Fibroblast of lung (primary cell): ENCODE data around the gene KCNMA1. TPM values are rescaled to one million over a fixed set of nuclear protein-coding genes. Genes with fewer than 3 reads are reported as not detected.

Source experiments
- DNase-seq, 2 donors: peaks; one replicate each; pipeline versions ENCODE4 v3.0.0 to v3.0.0-alpha.2; 2010; ENCODE audit warnings: low read depth in 2 of 2
- H2AFZ ChIP-seq: 2 replicates; pipeline ENCODE4 v1.5.1; 2012; ENCODE audit warnings: low read length, control low read depth, inconsistent platforms
- H3K27ac ChIP-seq: 2 replicates; pipeline ENCODE4 v1.5.1; 2011; ENCODE audit warnings: low read length, control low read depth; ENCODE audit not compliant: insufficient read depth
- H3K27me3 ChIP-seq: 2 replicates; pipeline ENCODE4 v1.5.1; 2011; ENCODE audit warnings: mild to moderate bottlenecking, low read length; ENCODE audit not compliant: control insufficient read depth, insufficient read depth
- H3K36me3 ChIP-seq: 2 replicates; pipeline ENCODE4 v1.5.1; 2011; ENCODE audit warnings: low read length; ENCODE audit not compliant: control insufficient read depth, insufficient read depth
- H3K4me1 ChIP-seq: 2 replicates; pipeline ENCODE4 v1.5.1; 2011; ENCODE audit warnings: low read length; ENCODE audit not compliant: control insufficient read depth, insufficient read depth; ENCODE audit errors: extremely low read depth
- H3K4me2 ChIP-seq: 2 replicates; pipeline ENCODE4 v1.5.1; 2011; ENCODE audit warnings: low read length, control low read depth; ENCODE audit not compliant: insufficient read depth; ENCODE audit errors: extremely low read depth
- H3K4me3 ChIP-seq, 4 experiments: fragments of 200-600 bp in 1 of 4; sonication (generic) in 1 of 4; replicated peaks in 1 of 4; 2 replicates each; pipeline ENCODE4 v1.5.1; 2011 to 2016; ENCODE audit warnings: low read length in 4 of 4, low read depth in 3 of 4, mild to moderate bottlenecking in 3 of 4, control low read depth in 2 of 4, inconsistent platforms in 1 of 4, mixed read lengths in 1 of 4; ENCODE audit not compliant: insufficient read depth in 1 of 4; ENCODE audit errors: control extremely low read depth in 1 of 4
- H3K79me2 ChIP-seq: 2 replicates; pipeline ENCODE4 v1.5.1; 2012; ENCODE audit warnings: mild to moderate bottlenecking, low read length, inconsistent platforms; ENCODE audit not compliant: control insufficient read depth, insufficient read depth
- H3K9ac ChIP-seq: 2 replicates; pipeline ENCODE4 v1.5.1; 2011; ENCODE audit warnings: mild to moderate bottlenecking, low read length, control low read depth; ENCODE audit not compliant: insufficient read depth
- H3K9me3 ChIP-seq: 2 replicates; pipeline ENCODE4 v1.5.1; 2012; ENCODE audit warnings: low read depth, low read length; ENCODE audit not compliant: control insufficient read depth, insufficient read depth
- H4K20me1 ChIP-seq: 2 replicates; pipeline ENCODE4 v1.5.1; 2011; ENCODE audit warnings: low read length; ENCODE audit not compliant: control insufficient read depth, insufficient read depth; ENCODE audit errors: extremely low read depth
- EZH2 ChIP-seq: IDR thresholded peaks from 2 replicates; pipeline ENCODE4 v1.5.1; 2012; ENCODE audit warnings: low read length, control low read depth, mild to moderate bottlenecking; ENCODE audit errors: missing control alignments
- polyA plus RNA-seq, 2 donors: library from polyadenylated mRNA; depleted of rRNA in 1 of 2; stranded (reverse) in 1 of 2; unstranded in 1 of 2; fragments of >200 nt; gene quantifications; 2 replicates each; pipeline ENCODE4 v1.2.1, GENCODE V29; 2011 to 2012; ENCODE audit warnings: missing spikeins in 1 of 2
- total RNA-seq: library from RNA; depleted of rRNA; stranded (reverse); fragments of >200 nt; gene quantifications from 2 replicates; pipeline ENCODE4 v1.2.1, GENCODE V29; 2014
- TF ChIP-seq, protein P1 (sequence below), 2 donors: IDR thresholded peaks in 1 of 2; conservative IDR thresholded peaks in 1 of 2; 1 replicate in 1 of 2; 2 replicates in 1 of 2; pipeline ENCODE4 v1.5.1; 2011 to 2012; ENCODE audit warnings: low read length in 2 of 2, control low read depth in 1 of 2, inconsistent platforms in 1 of 2, low read depth in 1 of 2, mild to moderate bottlenecking in 1 of 2

KCNMA1 gene
- total and polyA plus RNA-seq, 2 donors (not counting 1 experiment from before 2014, with no cell fraction given): 31.0 to 138 TPM

DNA sequence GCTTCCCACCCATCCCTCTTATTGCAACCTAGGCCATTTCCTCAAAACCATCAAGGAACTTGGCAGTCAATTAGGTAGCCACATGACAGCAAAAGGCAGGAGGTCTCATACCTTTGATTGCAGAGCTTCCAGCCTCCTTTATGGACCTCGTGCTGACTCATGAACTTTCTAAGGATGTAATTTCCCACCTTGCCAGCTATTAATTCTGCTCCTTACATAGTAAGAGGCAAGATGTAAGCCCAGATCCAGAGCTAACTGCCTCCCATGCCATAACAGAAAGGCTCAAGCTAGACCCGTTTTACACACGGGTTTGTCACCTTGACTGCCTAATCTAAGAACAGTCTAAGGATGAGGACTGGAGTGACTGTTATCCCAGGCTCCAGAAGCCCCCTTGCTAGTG, 565.7 kb downstream of the KCNMA1 start:
- no peaks in the 10 kb centered on the region for H3K9me3 ChIP-seq
- no peak overlapping the region for H3K4me3 ChIP-seq
- H3K79me2 ChIP-seq: no peaks in the 10 kb centered on the region
- peaks cover 2% of the 10 kb centered on the region for H3K36me3 ChIP-seq
- H3K4me1 ChIP-seq: no peaks in the 10 kb centered on the region
- no peak for DNase-seq
- no peaks in the 10 kb centered on the region for H3K27me3 ChIP-seq
- no peak for TF ChIP-seq EZH2
- TF ChIP-seq, protein P1, sequence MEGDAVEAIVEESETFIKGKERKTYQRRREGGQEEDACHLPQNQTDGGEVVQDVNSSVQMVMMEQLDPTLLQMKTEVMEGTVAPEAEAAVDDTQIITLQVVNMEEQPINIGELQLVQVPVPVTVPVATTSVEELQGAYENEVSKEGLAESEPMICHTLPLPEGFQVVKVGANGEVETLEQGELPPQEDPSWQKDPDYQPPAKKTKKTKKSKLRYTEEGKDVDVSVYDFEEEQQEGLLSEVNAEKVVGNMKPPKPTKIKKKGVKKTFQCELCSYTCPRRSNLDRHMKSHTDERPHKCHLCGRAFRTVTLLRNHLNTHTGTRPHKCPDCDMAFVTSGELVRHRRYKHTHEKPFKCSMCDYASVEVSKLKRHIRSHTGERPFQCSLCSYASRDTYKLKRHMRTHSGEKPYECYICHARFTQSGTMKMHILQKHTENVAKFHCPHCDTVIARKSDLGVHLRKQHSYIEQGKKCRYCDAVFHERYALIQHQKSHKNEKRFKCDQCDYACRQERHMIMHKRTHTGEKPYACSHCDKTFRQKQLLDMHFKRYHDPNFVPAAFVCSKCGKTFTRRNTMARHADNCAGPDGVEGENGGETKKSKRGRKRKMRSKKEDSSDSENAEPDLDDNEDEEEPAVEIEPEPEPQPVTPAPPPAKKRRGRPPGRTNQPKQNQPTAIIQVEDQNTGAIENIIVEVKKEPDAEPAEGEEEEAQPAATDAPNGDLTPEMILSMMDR (conservative IDR thresholded peaks at IDR 0.05 in 1 of 2, IDR thresholded peaks at IDR 0.05 in 1 of 2; ENCODE audit: low read depth in 1 of 2, low read length in 2 of 2): no peak
- H4K20me1 ChIP-seq: no peaks in the 10 kb centered on the region
- no peak overlapping the region for H3K4me2 ChIP-seq
- H2AFZ ChIP-seq: no peak overlapping the region
- no peak overlapping the region for H3K9ac ChIP-seq
- H3K27ac ChIP-seq: no peak overlapping the region

DNA sequence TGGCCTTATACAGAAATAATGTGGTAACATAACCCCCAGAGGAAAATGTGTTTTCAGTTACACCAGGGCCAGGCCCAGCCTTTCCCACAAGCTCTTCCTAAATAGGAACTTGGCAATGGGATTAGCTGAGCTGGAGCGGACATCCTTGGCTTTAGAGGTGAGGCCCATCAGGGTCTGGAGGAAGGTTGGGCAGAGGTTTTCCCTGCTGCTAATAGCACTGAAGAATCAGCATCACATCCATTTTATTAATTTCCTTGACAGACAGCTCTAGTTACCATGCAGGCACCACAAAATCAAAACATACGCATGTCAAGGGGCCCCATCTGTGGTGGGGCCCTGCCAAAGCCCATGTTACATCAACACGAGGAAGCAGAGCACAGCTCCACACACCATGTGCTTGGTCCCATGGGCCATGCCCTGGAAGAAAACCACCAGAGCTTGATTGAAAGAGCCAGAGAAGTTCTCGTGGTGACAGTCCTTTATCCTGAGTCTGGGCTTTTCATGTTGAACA, 566.6 kb downstream of the KCNMA1 start:
- H3K9ac ChIP-seq: no peak overlapping the region
- H3K27ac ChIP-seq: no peak overlapping the region
- no peaks in the 10 kb centered on the region for H3K79me2 ChIP-seq
- H3K9me3 ChIP-seq: no peaks in the 10 kb centered on the region
- H2AFZ ChIP-seq: no peak overlapping the region
- no peaks in the 10 kb centered on the region for H3K4me1 ChIP-seq
- H3K27me3 ChIP-seq: no peaks in the 10 kb centered on the region
- no peak for DNase-seq
- no peak overlapping the region for H3K4me3 ChIP-seq
- H4K20me1 ChIP-seq: no peaks in the 10 kb centered on the region
- no peak overlapping the region for H3K4me2 ChIP-seq
- peaks cover 2% of the 10 kb centered on the region for H3K36me3 ChIP-seq
- TF ChIP-seq, protein P1 (conservative IDR thresholded peaks at IDR 0.05 in 1 of 2, IDR thresholded peaks at IDR 0.05 in 1 of 2; ENCODE audit: low read depth in 1 of 2, low read length in 2 of 2): no peak
- TF ChIP-seq EZH2: no peak

DNA sequence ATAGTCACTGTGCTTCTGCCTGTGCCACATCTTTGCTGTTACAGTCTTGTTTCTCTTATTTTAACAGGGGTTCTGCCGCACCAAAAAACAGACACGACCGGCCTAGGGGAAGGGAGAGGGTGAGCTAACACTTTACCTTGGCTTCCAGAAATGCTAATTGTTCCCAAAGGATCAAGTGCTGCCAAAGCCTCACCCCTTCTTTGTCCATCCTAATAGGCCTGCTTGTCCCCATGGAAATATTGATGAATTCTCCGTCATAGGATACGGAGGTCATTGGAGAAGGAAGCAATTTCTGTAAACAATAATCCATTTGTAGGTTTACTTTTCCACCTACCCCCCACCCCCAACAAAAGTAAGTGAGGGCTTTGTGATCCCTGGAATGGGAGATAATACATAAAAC, 567.3 kb downstream of the KCNMA1 start:
- Histone ChIP-seq H3K4me1 (no peaks in the 10 kb centered on the region), H2AFZ (no peak overlapping the region), H3K4me2 (no peak overlapping the region), H3K27me3 (no peaks in the 10 kb centered on the region), H3K79me2 (no peaks in the 10 kb centered on the region), H3K4me3 (no peak overlapping the region), H4K20me1 (no peaks in the 10 kb centered on the region), H3K36me3 (peaks cover 2% of the 10 kb centered on the region), H3K9me3 (no peaks in the 10 kb centered on the region), H3K9ac (no peak overlapping the region), H3K27ac (no peak overlapping the region)
- TF ChIP-seq, protein P1 (conservative IDR thresholded peaks at IDR 0.05 in 1 of 2, IDR thresholded peaks at IDR 0.05 in 1 of 2; ENCODE audit: low read depth in 1 of 2, low read length in 2 of 2): no peak
- TF ChIP-seq EZH2: no peak
- no peak for DNase-seq
